ENCODE data around the gene SYNE1.
"Not testable (repeated sequence)": the region's sequence is repeated elsewhere in the genome, so short reads cannot be mapped to it uniquely, and the experiment has no call there.

The SYNE1 gene

GRCh38 chr6:152368751-152369624, 268.2 kb downstream of the SYNE1 start:
- DNase-seq (ENCODE audit: low spot score), result no peak

GRCh38 chr6:152364866-152365265, 272.3 kb downstream of the SYNE1 start:
- DNase-seq (ENCODE audit: low spot score), result no peak

DNA sequence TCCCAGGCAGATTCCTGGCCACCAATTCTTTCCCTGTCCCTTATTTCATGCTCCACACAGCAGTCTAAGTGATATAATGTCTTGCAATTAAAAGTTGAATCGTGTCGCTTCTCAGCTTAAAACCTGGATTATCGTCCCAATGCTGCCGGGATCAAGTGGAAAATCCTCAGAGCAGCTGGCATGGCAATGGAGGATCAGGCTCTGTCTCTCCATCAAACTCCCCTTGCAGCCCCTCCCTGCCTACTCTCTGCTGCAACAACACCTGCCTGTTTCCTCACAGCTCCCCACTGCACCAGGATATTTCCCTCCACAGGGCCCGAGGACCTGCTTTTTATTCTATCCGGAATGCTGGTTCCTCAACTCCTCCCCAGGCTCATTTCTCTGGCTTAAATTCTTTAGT, 277.1 kb downstream of the SYNE1 start:
- no peak for DNase-seq (ENCODE audit: low spot score)

GRCh38 chr6:152356662-152357061, 280.5 kb downstream of the SYNE1 start:
- DNase-seq (ENCODE audit: low spot score), result peak; percentile 45

GRCh38 chr6:152356016-152356415, 281.1 kb downstream of the SYNE1 start:
- DNase-seq (ENCODE audit: low spot score), result no peak

- no peak for DNase-seq (ENCODE audit: low spot score)
Observed at GRCh38 chr6:152355166-152355565, 282.0 kb downstream of the SYNE1 start.

DNA sequence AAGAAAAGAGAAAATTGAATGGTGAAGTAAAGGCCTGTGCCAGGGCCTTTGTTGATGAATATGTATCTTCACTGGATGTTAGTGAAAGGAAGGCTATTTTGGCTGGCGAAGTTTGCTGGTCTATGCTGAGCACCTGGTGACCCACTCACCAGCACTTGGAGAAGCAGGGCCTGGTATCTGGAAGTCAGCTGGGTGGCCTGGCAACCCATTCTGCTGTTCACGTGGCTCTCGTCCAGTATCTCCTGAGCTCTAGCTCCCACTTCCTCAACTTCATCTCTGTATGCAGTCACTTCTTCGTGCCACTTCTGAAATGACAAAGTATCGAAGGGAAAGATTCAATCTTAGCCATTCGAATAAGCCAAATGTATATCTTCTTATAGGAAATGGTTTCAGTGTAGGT, 283.7 kb downstream of the SYNE1 start:
- no peak for DNase-seq (ENCODE audit: low spot score)

DNA sequence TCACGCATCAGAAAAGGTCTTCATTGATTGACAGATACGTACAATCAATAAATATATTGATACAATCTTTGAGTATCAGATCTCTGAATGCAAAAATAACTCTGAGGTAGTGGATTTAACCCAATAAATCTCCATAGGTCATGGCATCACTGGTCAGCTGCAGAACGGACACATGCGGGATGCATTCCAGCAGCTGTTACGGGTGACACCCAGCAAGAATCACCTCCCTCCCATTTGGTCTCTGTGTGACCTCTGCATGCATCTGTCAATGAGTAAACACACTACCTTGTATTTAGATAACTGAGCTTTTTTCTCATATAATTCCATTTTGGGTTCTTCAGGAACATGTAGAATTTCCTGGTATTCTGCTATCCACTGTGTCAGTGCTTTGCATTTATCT, 285.4 kb downstream of the SYNE1 start:
- no peak for DNase-seq (ENCODE audit: low spot score)

- DNase-seq (ENCODE audit: low spot score), result no peak
Observed at GRCh38 chr6:152351110-152351509, 286.1 kb downstream of the SYNE1 start.

DNA sequence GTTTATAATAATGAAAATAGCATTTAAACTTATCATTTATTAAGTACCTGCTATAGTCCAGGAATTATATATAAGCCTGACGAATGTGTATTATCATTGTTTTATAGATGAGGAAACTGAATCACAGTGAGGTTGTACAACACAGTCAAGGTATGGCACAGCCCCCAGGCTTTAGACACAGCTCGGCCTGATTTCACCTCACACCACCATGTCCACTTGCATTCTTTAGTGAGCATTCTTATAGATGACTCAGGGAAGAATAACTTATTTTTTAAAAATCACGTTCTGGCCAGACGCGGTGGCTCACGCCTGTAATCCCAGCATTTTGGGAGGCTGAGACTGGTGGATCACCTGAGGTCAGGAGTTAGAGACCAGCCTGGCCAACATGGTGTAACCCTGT, 289.0 kb downstream of the SYNE1 start:
- no peak for DNase-seq (ENCODE audit: low spot score)

DNA sequence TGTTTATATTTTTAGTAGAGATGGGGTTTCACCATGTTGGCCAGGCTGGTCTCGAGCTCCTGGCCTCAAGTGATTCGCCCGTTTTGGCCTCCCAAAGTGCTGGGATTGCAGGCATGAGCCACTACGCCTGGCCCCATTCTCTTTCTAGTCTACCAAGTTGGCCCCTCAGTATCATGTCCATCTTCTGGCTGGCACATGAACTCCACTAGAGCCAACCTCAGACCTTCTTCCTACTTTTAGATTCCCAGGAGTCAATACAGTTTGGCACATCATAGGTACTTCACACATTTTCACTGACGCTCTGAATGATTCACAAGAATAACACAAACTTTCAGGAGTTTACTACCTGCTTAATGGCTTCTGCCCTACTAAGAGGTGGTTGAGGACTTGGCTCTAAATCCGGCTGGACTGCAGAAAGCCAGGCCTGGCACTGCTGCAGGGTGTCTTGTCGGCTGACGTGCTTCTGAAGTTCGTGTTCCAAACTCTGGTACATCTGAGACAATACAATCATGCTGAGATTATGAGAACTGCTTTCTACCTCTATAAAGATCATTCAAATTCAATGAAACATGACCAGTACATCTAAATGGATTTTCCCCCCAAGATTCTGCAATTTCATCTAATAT, 293.3 kb downstream of the SYNE1 start:
- DNase-seq (ENCODE audit: low spot score), result no peak

DNA sequence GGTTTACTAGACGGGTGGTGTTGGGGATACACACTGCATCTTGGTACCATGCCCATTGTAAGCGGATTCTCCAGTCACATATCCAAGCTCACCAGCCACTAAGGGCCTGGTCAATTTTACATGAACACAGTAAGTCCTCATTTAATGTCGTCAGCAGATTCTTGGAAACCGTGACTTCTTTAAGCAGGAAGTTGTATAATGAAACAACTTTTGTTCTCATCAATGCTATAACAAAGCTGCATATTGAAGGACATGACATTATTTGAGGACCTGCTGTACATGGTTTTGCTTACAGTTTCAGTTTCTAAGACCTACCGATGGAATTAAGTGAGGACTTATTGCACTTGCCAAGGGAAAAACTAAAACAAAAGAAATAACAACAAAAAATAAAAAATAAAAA, 295.6 kb downstream of the SYNE1 start:
- DNase-seq (ENCODE audit: low spot score), result no peak

DNA sequence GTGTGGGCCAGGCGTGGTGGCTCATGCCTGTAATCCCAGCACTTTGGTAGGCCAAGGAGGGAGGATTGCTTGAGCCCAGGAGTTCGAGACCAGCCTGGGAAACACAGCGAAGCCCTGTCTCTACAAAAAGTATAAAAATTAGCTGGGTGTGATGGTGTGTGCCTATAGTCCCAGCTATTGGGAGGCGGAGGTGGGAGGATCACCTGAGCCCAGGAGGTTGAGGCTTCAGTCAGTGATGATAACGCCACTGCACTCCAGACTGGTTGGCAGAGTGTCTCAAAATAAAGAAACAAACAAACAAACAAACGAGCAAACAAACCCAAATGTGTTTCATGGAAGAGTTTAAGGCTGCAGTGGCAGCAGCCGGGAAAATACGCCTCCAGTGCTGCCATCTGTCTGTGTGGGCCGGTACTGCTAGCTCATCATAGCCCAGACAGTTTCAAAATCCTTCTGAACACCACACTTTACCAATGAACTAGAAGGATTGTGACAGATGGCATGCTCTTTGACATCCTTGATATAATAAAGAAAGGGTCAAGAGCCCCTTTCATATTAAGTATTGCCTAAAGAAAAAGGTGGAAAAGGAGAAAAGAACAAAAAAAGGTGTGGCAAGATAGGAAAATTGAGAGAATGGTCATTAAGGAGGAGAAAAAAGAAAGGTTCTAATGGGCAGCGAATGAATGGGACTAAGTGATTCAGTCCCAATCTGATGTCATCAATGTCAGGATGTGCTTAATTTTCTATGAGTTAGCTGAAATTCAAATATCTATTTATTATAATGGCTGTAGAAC, 298.6 kb downstream of the SYNE1 start:
- DNase-seq (ENCODE audit: low spot score), result peak; percentile 53

- DNase-seq (ENCODE audit: low spot score), result no peak
Observed at GRCh38 chr6:152334555-152334954, 302.6 kb downstream of the SYNE1 start.

DNA sequence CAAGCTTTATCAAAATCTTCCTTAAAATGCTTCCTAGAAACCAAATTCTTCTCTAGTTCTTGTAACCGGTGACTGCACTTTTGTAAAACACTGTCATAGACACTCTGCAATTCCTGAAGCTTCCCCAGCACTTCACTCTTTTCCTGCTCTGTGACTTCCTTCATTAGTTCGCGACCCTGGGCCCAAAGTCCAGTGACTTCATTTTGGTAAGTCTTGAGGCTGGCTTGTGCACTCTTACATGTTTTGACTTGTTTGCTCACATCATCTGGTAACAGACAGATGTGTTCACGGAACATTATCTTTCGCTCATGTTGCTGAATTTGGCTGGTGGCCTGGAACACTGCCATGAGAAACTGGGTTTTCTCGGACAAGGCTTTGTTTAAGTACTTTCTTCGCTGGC, 306.2 kb downstream of the SYNE1 start:
- no peak for DNase-seq (ENCODE audit: low spot score)

DNA sequence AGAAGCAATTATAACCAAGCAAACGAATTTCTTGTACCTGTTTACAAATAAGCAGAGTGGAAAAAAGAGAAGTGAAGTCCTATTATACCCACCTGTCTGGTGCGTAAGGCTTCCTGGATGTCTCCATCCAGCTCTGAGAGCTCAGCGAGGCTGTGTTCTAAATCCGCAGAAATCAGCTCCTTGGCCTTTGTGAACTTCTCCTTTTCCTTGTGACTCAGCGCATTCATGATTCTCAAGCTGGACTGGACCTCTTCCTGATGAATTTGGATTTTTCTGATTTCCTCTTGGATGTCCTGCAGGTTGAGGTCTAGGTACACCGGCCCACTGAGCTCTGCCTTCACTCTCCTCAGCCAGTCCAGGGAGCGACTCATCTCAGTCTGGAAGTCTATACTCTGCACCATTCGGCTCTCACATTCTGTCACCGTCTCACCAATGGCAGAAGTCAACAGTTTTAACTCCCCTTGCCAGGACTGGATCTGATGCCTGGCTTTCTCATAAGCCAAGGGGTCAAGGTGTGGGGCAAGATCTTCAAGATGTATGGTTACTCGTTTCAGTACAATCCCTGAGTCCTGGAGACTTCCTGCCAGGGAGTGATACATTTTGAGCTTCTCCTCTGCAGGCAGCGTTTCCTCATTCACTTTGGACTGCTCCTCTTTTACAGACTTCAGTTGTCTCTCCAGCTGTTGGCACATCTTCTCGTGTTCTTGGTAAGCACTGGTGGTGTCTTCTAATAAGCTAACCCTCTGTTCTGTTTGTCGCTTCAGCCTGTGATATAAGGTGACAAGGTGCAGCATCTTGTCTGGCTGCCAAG, 307.3 kb downstream of the SYNE1 start:
- DNase-seq (ENCODE audit: low spot score), result no peak

GRCh38 chr6:152328200-152328599, 309.0 kb downstream of the SYNE1 start:
- DNase-seq (ENCODE audit: low spot score), result not testable (repeated sequence)

- DNase-seq (ENCODE audit: low spot score), result no peak
Observed at GRCh38 chr6:152323376-152323775, 313.8 kb downstream of the SYNE1 start.

GRCh38 chr6:152318278-152318677, 318.9 kb downstream of the SYNE1 start:
- DNase-seq (ENCODE audit: low spot score), result peak; percentile 24

DNA sequence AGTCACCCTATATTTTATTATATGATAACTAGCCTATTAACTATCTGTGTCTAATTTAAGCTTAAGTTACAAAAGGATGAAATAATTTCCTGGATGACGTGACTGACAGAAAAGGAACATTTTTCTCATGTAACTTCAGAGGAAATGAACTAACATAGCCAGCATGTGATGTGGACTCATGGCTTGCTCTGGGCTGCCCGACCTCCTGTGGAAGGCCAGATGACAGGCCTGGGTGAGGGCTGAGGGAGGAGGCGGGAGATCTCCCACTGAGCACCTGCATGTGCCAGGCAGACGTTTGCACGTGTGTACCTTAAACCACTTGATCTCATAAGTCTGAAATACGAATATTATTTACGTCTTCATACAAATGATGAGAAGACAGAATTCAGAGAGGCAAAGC, 321.1 kb downstream of the SYNE1 start:
- peak; percentile 50 for DNase-seq (ENCODE audit: low spot score)

DNA sequence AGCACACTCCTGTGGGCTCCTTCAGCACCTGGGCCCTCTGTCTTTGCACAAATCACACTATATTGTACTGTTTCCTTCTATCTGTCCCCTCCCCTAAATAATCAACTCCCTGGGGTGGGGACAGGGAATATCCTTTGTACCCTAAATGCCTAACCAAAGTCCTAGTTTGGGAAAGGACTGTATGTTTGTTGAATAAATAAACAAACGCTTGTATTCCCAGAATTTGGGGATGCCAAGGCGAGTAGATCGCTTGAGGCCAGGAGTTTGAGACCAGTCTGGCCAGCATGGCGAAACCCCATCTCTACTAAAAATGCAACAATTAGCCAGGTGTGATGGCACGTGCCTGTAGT, 322.7 kb downstream of the SYNE1 start:
- no peak for DNase-seq (ENCODE audit: low spot score)
